ENCODE data around the gene IPO11. TPM values are rescaled to one million over a fixed set of nuclear protein-coding genes. Genes with fewer than 3 reads are reported as not detected.

IPO11 gene
- total and polyA plus RNA-seq, 8 donors: 27.0 to 42.6 (median 37.7) TPM

- Histone ChIP-seq H3K4me3 (no peak overlapping the region), H3K27ac (no peak overlapping the region), H3K9me3 (no peaks in the 10 kb centered on the region), H3K27me3 (no peaks in the 10 kb centered on the region), H3K36me3 (no peaks in the 10 kb centered on the region), H3K4me1 (no peaks in the 10 kb centered on the region)
- ATAC-seq: no peak
- intact Hi-C loops (cut with DNase I): no loop called here
- TF ChIP-seq, protein P1, sequence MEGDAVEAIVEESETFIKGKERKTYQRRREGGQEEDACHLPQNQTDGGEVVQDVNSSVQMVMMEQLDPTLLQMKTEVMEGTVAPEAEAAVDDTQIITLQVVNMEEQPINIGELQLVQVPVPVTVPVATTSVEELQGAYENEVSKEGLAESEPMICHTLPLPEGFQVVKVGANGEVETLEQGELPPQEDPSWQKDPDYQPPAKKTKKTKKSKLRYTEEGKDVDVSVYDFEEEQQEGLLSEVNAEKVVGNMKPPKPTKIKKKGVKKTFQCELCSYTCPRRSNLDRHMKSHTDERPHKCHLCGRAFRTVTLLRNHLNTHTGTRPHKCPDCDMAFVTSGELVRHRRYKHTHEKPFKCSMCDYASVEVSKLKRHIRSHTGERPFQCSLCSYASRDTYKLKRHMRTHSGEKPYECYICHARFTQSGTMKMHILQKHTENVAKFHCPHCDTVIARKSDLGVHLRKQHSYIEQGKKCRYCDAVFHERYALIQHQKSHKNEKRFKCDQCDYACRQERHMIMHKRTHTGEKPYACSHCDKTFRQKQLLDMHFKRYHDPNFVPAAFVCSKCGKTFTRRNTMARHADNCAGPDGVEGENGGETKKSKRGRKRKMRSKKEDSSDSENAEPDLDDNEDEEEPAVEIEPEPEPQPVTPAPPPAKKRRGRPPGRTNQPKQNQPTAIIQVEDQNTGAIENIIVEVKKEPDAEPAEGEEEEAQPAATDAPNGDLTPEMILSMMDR (IDR thresholded peaks at IDR 0.05): no peak
- no peak for DNase-seq
Measured at GRCh38 chr5:62642468-62642867, 229.9 kb downstream of the IPO11 start.

DNA sequence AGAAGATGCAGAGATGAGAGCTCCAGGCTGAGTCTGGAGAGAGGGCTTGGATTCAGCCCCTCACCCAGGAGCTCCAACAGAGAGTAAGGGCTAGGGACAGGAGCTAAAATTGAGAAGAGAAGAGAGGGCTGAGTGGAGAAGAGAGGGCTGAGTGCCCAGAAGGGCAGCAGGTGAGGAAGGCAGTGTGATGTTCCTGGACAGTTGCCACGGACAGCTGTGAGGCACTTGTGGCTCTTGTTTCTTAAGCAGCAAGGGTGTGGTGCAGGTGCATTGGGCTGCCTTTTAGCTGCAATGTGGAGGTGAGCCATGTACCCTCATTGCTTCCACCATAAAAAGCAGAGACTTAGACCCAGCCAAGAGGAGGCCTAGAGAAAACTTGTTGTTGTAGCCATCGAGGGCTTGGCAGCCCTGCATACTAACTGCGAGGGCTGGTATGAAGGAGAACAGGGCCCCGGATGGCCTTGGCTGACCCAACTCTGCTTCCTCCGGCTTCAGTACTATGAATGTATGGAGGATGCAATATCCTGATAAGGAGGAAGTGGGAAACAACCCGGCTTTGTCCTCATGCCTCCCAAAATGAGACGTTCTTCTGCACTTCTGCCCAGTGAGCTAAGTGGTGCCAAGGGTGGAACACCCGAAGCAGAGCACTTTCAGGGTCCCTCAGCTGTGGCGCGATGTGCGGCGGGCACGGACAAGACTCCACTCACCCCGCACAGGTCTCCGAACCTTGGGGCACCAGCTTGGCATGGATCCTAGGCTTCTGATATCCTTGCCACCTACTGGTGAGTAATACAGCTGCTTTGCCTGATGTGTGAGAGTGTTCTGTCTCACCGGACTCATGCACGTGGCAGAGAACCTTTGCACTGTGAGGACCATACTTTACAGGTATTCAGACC lies 231.2 kb downstream of the IPO11 start:
- DNase-seq (no peak), ATAC-seq (no peak)
- no peaks in the 10 kb centered on the region for H3K4me1 ChIP-seq
- no peak overlapping the region for H3K4me3 ChIP-seq
- H3K36me3 ChIP-seq: no peaks in the 10 kb centered on the region
- no peak overlapping the region for H3K27ac ChIP-seq
- TF ChIP-seq, protein P1 (IDR thresholded peaks at IDR 0.05): no peak
- H3K27me3 ChIP-seq: no peaks in the 10 kb centered on the region
- no peaks in the 10 kb centered on the region for H3K9me3 ChIP-seq
- intact Hi-C loops (cut with DNase I): no loop called here

- Histone ChIP-seq H3K27me3 (no peaks in the 10 kb centered on the region), H3K9me3 (no peaks in the 10 kb centered on the region), H3K36me3 (no peaks in the 10 kb centered on the region), H3K4me3 (no peak overlapping the region), H3K4me1 (no peaks in the 10 kb centered on the region), H3K27ac (no peak overlapping the region)
- intact Hi-C loops (cut with DNase I): no loop called here
- ATAC-seq (no peak), DNase-seq (no peak)
- TF ChIP-seq, protein P1 (IDR thresholded peaks at IDR 0.05): no peak
Measured at GRCh38 chr5:62645223-62645622, 232.7 kb downstream of the IPO11 start.

- ATAC-seq (no peak), DNase-seq (no peak)
- no peak overlapping the region for H3K27ac ChIP-seq
- no peaks in the 10 kb centered on the region for H3K4me1 ChIP-seq
- H3K4me3 ChIP-seq: no peak overlapping the region
- intact Hi-C loops (cut with DNase I): no loop called here
- no peaks in the 10 kb centered on the region for H3K36me3 ChIP-seq
- H3K27me3 ChIP-seq: no peaks in the 10 kb centered on the region
- no peaks in the 10 kb centered on the region for H3K9me3 ChIP-seq
- TF ChIP-seq, protein P1 (IDR thresholded peaks at IDR 0.05): no peak
Measured at GRCh38 chr5:62647241-62647640, 234.7 kb downstream of the IPO11 start.

DNA sequence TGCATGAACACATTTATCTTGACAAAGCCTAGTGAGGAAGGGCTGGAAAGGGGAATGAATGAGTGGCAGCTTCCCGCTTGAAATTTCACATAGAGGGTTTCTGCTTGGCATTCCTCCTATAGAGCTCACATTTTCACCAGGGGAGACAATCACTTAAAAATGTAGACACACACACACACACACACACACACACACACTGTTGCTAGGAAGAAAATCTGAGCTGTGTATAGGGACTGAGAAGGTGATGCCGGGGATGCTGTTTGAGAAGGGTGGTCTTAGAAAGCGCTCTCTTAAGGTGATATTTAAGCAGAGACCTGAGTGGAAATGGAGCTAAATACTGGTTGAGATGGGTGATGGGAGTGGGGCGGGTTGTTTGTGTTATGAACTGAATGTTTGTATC lies 236.5 kb downstream of the IPO11 start:
- no peak for DNase-seq
- ATAC-seq: no peak
- intact Hi-C loops (cut with DNase I): no loop called here
- Histone ChIP-seq H3K4me3 (no peak overlapping the region), H3K36me3 (no peaks in the 10 kb centered on the region), H3K27me3 (no peaks in the 10 kb centered on the region), H3K9me3 (no peaks in the 10 kb centered on the region), H3K4me1 (peaks cover 0 to 4% of the 10 kb centered on the region in 2 donors), H3K27ac (no peak overlapping the region)
- TF ChIP-seq, protein P1 (IDR thresholded peaks at IDR 0.05): no peak

Data from left lung (tissue), 10 donors.